Measurements from ENCODE around the gene KRT31.

The KRT31 gene

GRCh38 chr17:41418116-41418860 lies 20.9 kb upstream of the KRT31 start:
- TF ChIP-seq, protein P1, sequence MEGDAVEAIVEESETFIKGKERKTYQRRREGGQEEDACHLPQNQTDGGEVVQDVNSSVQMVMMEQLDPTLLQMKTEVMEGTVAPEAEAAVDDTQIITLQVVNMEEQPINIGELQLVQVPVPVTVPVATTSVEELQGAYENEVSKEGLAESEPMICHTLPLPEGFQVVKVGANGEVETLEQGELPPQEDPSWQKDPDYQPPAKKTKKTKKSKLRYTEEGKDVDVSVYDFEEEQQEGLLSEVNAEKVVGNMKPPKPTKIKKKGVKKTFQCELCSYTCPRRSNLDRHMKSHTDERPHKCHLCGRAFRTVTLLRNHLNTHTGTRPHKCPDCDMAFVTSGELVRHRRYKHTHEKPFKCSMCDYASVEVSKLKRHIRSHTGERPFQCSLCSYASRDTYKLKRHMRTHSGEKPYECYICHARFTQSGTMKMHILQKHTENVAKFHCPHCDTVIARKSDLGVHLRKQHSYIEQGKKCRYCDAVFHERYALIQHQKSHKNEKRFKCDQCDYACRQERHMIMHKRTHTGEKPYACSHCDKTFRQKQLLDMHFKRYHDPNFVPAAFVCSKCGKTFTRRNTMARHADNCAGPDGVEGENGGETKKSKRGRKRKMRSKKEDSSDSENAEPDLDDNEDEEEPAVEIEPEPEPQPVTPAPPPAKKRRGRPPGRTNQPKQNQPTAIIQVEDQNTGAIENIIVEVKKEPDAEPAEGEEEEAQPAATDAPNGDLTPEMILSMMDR (IDR thresholded peaks at IDR 0.05; ENCODE audit: insufficient read depth, low read depth, low read length, missing control alignments) = no peak
- H3K4me3 ChIP-seq (ENCODE audit: low read length) = no peak overlapping the region
- DNase-seq (ENCODE audit: low read depth) = no peak

DNA sequence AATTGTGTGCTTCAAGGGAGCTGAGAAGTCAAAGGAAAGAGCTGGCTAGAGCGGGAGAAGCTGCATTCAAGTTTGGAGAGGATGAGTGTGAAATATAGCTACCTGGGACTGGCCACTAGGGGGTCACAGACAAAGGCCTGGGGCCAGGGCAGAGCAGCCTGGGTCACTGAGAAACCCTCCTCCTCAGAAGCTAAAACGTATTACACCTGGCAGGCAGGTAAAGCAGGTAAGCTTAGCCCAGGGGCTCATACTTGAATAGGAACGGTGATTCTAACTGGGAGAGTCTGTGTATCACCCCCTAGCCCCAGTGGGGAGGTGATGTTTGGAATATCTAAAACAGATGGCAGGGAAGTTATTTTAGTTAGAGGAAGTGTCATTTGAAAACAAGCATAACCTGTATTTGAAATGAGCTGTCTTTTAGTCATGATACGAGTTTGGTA lies 20.2 kb upstream of the KRT31 start:
- TF ChIP-seq, protein P1 (IDR thresholded peaks at IDR 0.05; ENCODE audit: insufficient read depth, low read depth, low read length, missing control alignments) = peak; percentile 49
- DNase-seq (ENCODE audit: low read depth) = peak; percentile 88
- H3K4me3 ChIP-seq (ENCODE audit: low read length) = no peak overlapping the region

DNA sequence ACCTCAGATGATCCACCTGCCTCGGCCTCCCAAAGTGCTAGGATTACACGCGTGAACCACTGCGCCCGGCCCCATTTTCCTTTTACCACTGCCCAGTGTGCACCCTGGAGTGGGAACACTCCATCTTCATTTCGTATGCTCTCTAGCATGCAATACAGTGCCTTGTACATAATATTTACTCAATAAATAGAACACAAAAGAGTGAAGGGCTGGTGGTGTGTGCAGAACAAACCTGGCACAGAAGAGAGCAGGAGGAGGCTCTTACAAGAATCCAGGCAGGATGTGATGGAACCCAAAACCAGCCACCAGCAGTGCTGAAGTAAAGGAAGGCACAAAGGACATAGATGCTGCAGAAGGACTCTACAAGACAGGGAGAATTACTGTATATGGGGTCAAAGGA lies 19.7 kb upstream of the KRT31 start:
- H3K4me3 ChIP-seq (ENCODE audit: low read length) = no peak overlapping the region
- TF ChIP-seq, protein P1 (IDR thresholded peaks at IDR 0.05; ENCODE audit: insufficient read depth, low read depth, low read length, missing control alignments) = no peak
- DNase-seq (ENCODE audit: low read depth) = no peak

- TF ChIP-seq, protein P1 (IDR thresholded peaks at IDR 0.05; ENCODE audit: insufficient read depth, low read depth, low read length, missing control alignments) = no peak
- no peak overlapping the region for H3K4me3 ChIP-seq (ENCODE audit: low read length)
- DNase-seq (ENCODE audit: low read depth) = no peak
Observed at GRCh38 chr17:41416479-41416878, 19.1 kb upstream of the KRT31 start.

GRCh38 chr17:41415833-41416335 lies 18.5 kb upstream of the KRT31 start:
- TF ChIP-seq, protein P1 (IDR thresholded peaks at IDR 0.05; ENCODE audit: insufficient read depth, low read depth, low read length, missing control alignments) = no peak
- DNase-seq (ENCODE audit: low read depth) = no peak

DNA sequence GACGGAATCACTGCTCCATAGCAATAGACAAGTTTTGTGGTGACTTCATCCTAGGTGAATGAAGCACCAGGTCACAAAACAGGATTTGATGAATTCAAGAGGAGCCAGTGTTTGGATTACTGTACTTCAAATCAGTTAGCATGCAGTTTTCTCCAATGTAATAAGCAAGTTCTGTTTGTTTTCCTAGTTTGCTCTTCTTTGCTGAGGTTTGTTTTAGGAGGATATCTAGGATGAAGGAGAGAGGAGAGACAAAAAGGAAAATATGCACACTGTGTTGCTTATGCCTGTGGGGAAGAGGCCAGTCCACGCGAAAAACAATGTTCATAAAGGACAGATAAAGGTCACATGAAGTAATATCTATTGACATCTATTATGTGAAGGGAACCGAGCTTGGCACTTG lies 18.0 kb upstream of the KRT31 start:
- TF ChIP-seq, protein P1 (IDR thresholded peaks at IDR 0.05; ENCODE audit: insufficient read depth, low read depth, low read length, missing control alignments) = no peak
- H3K4me3 ChIP-seq (ENCODE audit: low read length) = no peak overlapping the region
- no peak for DNase-seq (ENCODE audit: low read depth)

More at GRCh38 chr17:41415833-41416335, 18.5 kb upstream of the KRT31 start:
- no peak overlapping the region for H3K4me3 ChIP-seq (ENCODE audit: low read length)

- DNase-seq (ENCODE audit: low read depth) = no peak
- H3K4me3 ChIP-seq (ENCODE audit: low read length) = no peak overlapping the region
- TF ChIP-seq, protein P1 (IDR thresholded peaks at IDR 0.05; ENCODE audit: insufficient read depth, low read depth, low read length, missing control alignments) = no peak
Observed at GRCh38 chr17:41413982-41414381, 16.6 kb upstream of the KRT31 start.
